HG03558 (cell line): Measurements from ENCODE around the gene MRPL11.

Experiments used
- ATAC-seq: cut with Tn5 transposase; IDR thresholded peaks from one replicate; pipeline ENCODE4 v1.9.1; 2021; ENCODE audit warnings: moderate number of reproducible peaks; ENCODE audit not compliant: unreplicated experiment; ENCODE audit errors: extremely low read depth

The MRPL11 gene

DNA sequence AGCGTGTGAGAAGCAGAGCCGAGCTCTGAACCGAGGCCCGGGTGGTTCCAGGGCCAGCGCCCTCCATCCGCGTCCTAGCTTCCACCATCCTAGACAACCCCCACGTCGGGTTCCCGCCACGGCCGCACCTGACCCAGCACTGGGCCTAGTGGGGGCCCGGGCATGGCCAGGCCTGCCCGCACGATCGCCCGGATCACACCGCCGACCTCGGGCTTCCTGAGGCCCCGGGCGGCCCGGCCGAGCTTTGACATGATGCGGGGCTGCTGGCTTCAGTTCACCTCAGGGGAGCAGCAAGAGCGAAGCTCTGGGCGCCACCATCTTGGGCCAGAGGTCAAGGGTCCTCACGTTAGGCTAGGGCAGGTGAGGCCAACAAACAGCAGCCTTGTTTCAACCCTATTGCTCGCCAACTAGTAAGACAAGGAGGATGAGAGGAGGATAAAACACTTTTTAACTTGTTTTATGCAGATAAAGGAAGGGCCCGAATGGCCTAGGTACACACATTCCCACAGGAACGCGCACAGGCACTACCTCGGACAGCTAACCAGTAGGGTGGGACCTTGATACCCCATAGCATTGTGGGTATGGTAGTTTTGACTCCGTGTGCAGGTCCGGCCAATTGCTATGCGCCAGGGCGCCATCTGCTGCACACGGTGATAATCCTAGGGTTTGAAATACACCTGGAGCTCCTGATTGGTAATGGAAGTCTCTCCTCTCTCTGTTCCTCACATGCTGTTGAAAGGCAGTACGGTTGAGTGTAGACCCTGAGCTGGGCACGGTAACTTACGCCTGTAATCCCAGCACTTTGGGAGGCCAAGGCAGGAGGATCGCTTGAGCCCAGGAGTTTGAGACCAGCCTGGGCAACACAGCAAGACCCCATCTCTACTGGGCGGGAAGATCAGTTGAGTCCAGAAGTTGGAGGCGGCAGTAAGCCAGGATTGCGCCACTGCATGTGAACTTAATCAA, at the start of gene MRPL11:
MRPL11 (minus strand) TSS at position 345 of the 963 bp plus-strand sequence; CDS start at position 251, 94 bp downstream.
- peak; percentile 60 for ATAC-seq

DNA sequence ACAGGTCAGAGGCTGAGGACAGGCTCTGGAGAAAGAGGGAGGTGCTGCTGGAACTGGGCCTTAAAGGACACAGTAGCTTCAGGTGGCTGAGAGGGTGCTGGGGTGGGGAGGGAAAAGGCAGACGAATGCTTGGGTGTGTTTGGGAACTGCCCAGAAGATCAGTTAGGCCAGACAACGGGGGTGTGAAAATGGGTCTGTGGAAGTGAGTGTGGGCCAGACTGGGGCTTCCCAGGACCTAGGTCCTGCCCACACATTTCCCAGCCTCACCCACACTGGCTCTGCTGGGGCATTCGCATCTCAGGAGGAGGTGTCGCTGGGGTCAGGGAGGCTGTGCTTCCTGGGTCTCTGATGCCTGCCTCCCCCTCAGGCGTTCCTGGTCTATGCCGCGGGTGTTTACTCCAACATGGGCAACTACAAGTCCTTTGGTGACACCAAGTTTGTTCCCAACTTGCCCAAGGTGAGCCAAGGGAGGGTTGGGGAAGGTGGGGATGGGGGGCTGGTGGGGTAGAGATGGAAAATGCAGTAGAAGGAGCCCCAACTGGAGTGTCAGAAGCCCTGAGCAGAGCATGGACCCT, 46.2 kb upstream of the MRPL11 start:
- no peak for ATAC-seq

DNA sequence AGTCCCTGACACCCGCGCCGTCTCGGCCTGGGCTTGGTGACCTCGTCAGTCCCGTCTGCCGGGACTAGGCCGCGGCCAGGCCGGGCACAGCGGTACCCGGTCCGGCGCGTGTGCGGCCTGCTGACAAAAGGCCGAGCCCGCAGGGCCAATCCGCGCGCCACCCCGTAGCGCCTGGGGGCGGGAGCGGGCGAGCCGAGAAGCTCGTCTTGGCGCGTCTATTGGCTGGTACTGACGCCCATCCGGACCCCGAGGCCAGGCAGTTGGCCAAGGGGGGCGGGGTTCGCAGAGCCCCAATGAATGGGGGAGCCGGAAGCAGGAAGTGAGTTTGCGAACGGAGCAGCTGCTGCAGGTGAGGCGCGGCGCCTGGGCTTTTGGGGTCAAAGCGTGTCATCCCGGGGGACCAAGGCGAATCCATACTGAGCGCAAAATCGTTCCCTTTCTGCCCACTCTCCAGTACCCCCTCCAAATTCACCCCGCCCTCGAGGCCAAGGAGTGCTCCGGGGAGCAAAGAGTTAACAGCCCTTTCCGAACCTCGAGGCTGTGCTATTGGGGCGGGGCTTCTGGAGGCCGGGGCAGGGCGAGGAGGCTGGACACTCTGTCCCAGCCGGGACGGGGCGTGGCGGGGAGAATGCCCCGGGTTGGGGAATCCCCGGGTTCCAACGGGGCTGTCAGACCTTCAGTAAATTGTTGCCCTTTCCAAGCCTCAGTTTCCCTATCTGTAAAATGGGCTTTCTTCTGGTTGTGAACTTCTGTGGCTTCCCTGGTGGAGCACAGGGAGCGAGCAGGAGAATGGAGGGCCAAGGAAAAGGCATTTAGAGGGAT, 41.7 kb upstream of the MRPL11 start, which contains the start of gene DPP3:
DPP3 (plus strand) TSS at position 318 of the 822 bp plus-strand sequence. CDS start 1,767 bp downstream, outside the sequence.
- peak; percentile 68 for ATAC-seq

DNA sequence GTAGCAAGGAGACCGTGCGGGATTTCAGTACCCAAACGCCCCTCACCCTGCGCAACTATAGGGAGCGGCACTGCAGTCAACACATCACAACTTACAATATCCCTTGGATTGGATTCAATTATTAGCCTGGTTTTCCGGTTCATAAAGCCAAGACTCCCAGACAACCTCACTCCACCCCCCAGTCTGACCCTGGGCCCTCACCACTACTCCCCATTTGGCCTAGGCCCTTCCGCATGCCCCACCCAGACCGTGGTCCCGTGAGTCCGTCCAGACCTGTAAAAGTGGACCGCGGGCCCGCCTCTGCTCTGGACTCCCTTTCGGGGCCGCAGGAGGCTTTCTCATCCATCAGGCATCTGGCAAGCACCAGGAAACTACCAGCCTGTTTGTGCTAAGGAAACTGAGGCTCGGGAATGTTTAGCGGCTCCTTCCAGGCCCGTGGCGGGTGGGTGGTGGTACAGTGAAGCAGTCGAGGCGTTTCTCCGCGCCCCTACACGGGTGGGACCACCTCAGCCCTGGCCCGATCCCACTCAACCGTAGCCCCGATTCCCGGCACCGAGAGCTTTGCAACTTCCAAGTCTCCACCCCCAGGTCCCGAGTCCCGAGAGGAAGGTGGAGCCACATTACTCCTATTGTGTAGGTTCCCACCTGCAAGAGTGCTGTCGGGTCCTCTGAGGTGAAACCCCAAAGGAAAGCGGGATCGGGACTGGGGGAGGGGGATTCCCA, 40.9 kb upstream of the MRPL11 start:
- ATAC-seq, result no peak

DNA sequence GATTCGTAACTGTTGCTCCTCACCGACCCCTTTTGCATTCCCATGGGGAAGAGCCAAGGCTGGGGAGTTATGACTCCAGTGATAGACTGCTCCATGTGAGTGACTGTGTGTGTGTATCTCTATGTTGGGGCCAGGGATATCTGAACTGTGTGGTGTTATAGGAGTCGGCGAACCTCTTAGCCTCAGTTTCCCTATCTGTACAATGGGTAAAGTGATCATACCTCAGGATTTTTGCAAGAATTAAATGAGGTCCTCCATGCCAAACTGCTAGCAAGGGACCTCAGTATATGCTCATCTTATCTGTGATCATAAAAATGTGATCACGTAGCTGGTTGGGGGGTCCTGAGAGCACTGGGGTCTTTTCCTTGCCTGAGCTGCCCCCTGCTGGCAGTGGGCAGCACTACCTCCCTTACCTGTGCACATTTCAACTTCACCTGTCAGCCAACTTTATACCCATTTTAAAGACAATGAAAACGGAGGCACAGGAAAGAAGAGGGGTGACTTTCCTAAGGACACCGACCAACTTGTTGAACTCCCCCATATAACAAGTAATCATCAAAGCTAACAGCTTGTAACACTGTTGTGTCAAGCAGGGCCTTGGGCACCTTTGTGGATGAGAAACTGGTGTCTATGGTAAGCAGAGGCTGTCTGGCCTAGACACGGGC, 40.2 kb upstream of the MRPL11 start:
- ATAC-seq, result no peak

DNA sequence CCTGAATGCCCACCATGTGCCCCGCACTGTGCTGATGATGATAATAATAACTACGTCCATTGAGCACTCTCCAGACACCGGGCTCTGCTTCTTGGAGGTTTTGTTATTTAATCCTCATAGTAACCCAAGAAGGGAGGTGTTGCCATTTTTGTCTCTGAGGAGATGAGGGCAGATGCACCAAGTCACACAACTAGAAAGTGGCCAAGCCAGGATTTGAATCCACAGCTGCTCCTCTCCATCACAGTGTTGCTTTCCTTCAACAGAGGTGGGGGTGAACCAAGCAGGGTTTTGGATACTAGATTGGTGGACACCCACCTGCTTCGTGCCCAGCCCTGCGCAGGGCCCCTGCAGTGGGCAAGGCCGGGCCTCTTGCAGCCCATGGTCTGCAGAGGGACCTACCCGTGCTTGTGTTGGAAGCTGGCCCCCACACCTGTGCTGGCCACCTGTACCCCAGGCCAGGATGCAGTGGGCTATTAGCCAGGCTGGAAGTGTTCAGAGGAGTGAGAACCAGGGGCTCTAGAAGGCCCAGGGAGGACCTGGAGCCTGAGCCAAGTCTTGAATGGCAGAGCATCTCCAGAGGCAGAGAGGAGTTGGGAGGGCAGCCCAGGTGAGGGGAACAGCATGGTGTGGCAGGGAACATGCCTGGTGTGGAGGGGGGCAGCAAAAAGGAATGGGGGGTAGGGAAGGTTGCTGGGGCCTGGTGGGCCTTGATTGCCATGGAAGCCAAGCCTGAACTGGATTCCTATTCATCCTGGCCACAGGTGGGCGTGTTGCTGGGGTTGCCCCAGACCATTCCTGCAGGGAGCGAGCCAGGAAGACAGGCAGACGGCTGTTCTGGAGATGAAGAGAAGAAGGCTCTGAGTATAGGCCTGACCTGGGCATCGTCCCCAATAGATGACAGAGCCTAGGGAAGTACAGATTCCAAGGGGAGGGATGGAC, 38.9 kb upstream of the MRPL11 start:
- ATAC-seq, result no peak

DNA sequence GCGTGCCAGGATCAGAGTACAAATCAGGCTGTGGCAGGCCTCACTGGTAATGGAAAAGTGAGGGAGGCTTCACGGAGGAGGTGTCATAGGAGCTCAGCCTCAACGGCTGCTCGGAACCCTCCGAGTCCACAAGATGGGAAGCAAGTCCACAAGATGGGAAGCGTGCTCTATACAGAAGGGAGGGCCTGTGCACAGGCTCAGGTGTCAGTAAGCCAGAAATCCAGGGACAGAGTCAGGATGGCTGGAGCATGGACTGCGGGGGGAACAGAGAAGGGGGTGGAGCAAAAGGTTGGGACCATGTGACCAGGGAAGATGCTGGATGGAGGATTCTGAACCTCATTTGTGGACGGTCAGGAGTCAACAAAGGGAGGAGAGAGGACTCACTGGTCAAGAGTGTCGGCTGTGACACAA, 38.2 kb upstream of the MRPL11 start:
- ATAC-seq, result no peak

DNA sequence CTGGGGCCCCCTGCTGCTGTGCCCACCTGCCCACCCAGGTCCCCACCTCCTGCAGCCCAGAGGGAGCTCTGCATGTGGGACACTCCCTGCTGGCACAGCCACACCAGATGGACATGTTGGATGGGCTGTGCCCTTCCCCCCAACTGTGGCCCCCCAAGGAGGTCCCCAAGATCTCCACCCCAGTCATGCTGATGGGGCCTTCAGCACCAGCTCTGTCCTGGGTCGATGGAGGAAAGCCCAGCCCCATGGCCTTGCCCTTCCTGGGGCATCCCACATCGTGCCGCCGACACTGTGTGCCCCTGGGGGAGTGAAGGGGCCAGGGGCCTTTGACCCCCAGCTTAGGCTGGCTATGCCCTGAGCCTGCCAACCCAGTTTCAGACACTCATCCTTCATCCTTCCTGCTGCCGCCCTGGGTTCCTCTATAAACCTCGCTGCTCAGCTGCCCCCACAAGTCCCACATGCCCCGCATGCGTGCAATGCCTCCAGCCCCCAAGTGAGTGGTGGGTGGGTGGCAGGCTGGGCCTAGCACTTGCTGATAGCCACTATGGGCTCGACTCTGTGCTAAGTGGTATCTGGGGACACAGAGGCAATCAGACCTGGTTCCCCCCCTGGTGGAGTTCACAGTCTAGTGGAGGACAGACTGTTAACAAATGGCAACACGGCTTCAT, 37.7 kb upstream of the MRPL11 start:
- no peak for ATAC-seq

DNA sequence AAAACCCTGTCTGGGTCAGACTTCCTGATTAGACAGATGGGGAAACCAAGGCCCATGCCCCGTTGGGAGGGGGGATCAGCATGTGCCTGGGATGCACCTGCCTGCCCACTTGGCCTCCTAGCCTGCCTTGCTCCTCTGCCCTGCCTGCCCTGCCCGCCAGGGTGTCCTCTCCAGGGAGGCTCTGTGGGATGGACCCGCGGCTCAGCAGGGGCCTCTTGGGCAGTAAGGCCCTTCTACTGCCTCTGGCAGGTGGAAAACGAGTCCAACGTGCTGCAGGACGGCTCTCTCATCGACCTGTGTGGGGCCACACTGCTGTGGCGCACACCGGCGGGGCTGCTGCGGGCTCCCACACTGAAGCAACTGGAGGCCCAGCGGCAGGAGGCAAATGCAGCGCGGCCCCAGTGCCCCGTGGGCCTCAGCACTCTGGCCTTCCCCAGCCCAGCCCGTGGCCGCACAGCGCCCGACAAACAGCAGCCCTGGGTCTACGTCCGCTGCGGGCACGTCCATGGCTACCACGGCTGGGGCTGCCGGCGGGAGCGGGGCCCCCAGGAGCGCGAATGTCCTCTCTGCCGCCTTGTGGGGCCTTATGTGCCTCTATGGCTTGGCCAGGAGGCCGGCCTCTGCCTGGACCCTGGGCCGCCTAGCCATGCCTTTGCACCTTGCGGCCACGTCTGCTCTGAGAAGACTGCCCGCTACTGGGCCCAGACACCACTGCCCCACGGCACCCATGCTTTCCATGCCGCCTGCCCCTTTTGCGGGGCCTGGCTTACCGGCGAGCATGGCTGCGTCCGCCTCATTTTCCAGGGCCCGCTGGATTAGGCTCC, 36.9 kb upstream of the MRPL11 start:
- no peak for ATAC-seq

DNA sequence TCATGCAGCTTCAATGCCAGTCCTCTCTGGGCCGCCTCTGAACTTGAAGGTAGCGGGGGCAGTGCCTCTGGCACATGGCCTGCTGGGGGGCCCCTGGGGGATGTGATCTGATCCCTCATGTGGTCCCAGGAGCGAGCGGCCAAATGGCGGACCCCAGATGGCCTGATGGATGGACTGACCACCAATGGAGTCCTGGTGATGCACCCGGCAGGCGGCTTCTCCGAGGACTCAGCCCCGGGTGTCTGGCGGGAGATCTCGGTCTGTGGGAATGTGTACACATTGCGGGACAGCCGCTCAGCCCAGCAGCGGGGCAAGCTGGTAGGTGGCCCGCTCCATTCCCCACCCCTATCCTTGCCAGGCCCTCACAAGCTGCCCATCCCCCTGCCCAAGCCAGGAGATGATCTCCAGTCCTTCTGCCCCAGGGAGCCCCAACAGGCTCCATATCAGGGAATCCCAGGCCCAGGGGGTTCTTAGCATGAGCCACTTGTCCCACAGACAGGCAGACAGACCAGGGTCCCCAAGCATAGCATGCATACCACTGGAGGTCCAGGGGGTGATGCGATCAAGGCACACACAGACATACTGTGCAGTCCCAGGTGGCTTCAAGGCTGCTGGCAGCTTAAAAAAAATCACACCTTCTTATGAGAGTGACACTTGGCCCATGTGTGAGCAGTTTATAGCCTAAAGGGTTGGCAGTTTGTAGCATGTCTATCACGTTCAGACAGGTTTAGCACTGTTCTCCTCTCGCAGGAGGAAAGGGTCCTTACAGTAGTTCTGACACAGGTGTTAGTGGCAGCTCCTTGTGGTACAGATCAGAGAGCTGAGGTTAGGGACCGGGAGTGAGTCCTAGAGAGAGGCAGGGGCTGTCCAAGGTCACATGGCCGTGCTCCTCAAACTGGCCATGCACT, 35.2 kb upstream of the MRPL11 start:
- ATAC-seq, result no peak

DNA sequence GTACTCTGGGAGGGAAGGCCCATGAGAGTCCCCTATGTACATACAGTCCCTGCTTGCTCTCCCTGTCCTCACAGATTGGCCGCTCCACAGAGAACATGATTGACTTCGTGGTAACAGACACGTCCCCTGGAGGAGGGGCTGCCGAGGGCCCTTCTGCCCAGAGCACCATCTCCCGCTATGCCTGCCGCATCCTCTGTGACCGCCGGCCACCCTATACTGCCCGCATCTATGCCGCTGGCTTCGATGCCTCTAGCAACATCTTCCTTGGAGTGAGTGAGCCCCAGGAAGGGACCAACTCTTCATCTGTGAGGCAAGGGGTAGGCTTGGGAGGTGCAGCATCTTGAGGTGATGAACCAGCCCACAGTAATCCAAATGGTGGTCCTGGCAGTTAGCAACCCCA, 34.5 kb upstream of the MRPL11 start:
- no peak for ATAC-seq

DNA sequence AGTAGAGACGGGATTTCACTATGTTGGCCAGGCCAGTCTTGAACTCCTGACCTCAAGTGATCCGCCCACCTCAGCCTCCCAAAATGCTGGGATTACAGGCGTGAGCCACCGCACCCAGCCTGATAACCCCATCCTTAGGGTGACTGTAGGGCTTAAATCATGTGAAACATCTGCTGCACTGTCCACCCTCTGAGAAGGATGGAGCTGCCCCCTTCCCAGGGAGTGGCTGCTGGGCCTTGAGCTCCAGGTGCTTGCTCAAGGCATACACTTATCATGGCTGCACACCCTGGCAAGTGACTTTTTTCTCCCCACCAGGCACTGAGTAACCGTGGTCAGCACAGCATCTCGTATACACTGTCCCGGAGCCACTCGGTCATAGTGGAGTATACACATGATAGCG, 33.4 kb upstream of the MRPL11 start:
- ATAC-seq, result no peak

DNA sequence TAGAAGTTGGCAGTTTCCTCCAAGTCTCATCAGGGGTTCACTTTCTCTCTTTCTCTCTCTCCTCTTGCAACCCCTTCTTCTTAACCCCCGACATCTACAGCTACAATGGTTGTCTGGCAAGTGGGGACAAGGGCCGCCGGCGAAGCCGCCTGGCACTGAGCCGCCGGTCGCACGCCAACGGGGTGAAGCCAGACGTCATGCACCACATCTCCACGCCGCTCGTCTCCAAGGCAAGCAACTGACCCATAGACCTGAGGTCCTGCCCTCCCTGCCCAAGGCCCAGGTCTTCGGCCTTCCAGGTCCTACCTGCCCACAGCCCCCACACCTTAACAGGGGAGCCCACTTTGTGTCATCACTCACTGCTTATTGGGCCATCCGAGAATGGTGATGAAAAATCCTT, 32.5 kb upstream of the MRPL11 start:
- no peak for ATAC-seq

DNA sequence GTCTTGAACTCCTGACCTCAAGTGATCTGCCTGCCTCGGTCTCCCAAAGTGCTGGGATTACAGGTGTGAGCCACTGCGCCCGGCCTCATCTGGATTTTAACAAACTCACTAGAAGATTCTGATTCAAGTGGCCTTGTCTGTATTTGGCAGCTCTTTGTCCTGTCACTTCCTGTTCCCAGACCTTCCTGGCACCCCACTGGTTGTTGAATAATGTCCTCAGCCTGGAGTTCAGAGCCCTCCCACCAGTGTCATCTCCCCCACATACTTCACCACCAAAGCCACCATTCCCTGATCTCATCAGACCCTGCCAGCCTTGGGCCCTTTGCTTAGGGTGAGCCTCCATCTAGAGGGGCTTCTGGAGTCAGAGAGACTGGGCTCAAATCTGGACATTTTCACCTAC, 31.4 kb upstream of the MRPL11 start:
- no peak for ATAC-seq

DNA sequence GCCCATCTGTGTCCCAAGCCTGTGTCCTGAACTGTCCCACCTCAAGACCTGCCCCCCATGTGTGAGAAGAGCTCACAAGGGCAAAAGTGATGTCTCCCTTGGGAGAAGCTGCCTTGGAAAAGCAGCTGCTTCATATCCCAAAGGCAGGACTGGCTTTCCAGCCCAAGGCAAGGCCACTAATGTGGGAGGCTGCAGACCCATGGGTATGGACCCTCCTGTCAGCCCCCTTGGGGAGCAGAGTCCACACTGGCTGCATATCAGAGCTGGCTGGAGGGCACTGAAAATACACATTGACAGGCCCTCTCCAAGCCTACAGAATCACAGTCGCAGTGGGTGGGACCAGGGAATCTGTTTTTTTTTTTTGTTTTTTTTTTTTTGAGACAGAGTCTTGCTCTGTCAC, 30.8 kb upstream of the MRPL11 start:
- ATAC-seq, result no peak

DNA sequence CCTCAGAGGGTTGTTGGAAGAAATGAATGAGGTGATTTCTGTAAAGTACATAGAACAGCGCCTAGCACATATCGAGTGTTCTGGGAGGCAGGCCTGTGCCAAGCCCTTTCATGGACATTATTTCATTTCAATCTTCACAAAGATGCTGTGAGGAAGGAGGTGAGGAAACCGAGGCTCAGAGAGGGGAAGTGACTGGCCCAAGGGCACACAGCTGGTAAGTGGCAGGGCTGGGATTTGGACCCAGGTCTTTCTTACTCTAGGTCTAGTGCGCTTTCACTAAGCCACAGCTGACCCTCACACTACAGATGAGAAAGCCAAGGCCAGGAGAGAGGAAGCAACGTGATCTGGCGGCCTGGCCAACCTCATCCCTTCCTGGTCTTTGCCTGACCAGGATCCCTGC, 30.0 kb upstream of the MRPL11 start:
- ATAC-seq, result no peak
